Measurements from ENCODE around the gene ISOC2.
"Not testable (repeated sequence)": the region's sequence is repeated elsewhere in the genome, so short reads cannot be mapped to it uniquely, and the experiment has no call there.

The ISOC2 gene

GRCh38 chr19:55423225-55424005 lies 38.0 kb downstream of the ISOC2 start:
- Histone ChIP-seq H3K4me1 (ENCODE audit: control insufficient read depth, insufficient read depth, low read length) (no peaks in the 10 kb centered on the region), H3K9ac (ENCODE audit: low read depth, low read length) (no peak overlapping the region), H3K4me3 (ENCODE audit: low read length) (no peak overlapping the region), H3K4me2 (ENCODE audit: low read length) (no peak overlapping the region), H3K9me3 (replicated peaks; ENCODE audit: low read length) (no peaks in the 10 kb centered on the region), H3K27me3 (ENCODE audit: control insufficient read depth, insufficient read depth, low read length) (peaks cover 39% of the 10 kb centered on the region), H3K36me3 (ENCODE audit: insufficient read depth, low read length) (no peaks in the 10 kb centered on the region)

GRCh38 chr19:55421281-55421680 lies 40.2 kb downstream of the ISOC2 start:
- H3K4me3 ChIP-seq (ENCODE audit: low read length); H3K4me1 ChIP-seq (ENCODE audit: control insufficient read depth, insufficient read depth, low read length); H3K4me2 ChIP-seq (ENCODE audit: low read length): not testable (repeated sequence)

GRCh38 chr19:55419624-55420236 lies 41.7 kb downstream of the ISOC2 start:
- Histone ChIP-seq H3K4me3 (ENCODE audit: low read length) (no peak overlapping the region), H3K36me3 (ENCODE audit: insufficient read depth, low read length) (no peaks in the 10 kb centered on the region), H3K9ac (ENCODE audit: low read depth, low read length) (no peak overlapping the region)

More at GRCh38 chr19:55421281-55421680, 40.2 kb downstream of the ISOC2 start:
- not testable (repeated sequence) for H3K36me3 ChIP-seq (ENCODE audit: insufficient read depth, low read length); H3K9me3 ChIP-seq (replicated peaks; ENCODE audit: low read length); H3K9ac ChIP-seq (ENCODE audit: low read depth, low read length)
- H3K27me3 ChIP-seq (ENCODE audit: control insufficient read depth, insufficient read depth, low read length): peaks cover 37% of the 10 kb centered on the region

DNA sequence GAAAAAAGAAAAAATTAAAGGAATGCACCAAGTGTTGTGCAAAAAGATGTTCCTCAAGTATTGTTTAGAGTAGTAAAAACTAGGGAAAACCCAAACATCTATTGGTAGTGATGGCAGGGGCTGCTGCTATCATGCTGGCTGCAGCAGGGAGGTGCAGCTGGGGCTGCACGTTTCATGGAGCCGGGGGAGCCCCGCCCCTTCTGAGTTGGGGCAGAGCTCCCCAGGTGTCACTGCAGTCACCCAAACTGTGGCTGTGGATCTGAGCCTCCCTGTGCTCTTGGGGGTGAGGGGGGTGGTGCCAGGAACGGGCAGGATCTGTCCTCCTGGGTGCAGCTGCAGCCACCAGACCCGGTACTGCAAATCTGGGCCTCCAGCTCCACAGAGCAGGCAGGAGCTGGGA lies 42.3 kb downstream of the ISOC2 start:
- Histone ChIP-seq H3K27me3 (ENCODE audit: control insufficient read depth, insufficient read depth, low read length) (peaks cover 26% of the 10 kb centered on the region), H3K4me3 (ENCODE audit: low read length) (no peak overlapping the region), H3K4me2 (ENCODE audit: low read length) (no peak overlapping the region), H3K9me3 (replicated peaks; ENCODE audit: low read length) (no peaks in the 10 kb centered on the region), H3K4me1 (ENCODE audit: control insufficient read depth, insufficient read depth, low read length) (no peaks in the 10 kb centered on the region), H3K9ac (ENCODE audit: low read depth, low read length) (no peak overlapping the region), H3K36me3 (ENCODE audit: insufficient read depth, low read length) (no peaks in the 10 kb centered on the region)

More at GRCh38 chr19:55419624-55420236, 41.7 kb downstream of the ISOC2 start:
- H3K9me3 ChIP-seq (replicated peaks; ENCODE audit: low read length): no peaks in the 10 kb centered on the region
- peaks cover 30% of the 10 kb centered on the region for H3K27me3 ChIP-seq (ENCODE audit: control insufficient read depth, insufficient read depth, low read length)
- no peaks in the 10 kb centered on the region for H3K4me1 ChIP-seq (ENCODE audit: control insufficient read depth, insufficient read depth, low read length)
- H3K4me2 ChIP-seq (ENCODE audit: low read length): no peak overlapping the region

DNA sequence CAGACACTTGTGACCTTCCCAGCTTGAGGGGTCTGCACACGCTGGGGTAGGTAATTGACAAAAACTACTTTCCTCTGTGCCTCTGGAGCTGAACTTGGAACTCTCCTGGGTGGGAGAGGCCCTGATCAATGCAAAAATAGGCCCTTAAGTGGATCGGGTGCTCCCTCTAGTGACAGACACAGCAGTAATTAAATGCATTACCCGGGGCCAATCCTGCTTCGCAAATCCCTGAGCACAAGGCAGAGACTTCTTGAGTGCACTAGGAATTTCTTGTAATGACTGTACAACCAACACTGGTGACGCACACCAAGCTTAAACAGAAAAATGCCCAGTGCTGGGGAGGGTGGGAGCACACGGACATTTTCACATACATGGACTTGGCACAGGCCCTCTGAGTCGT lies 43.3 kb downstream of the ISOC2 start:
- H3K9ac ChIP-seq (ENCODE audit: low read depth, low read length): no peak overlapping the region

GRCh38 chr19:55410168-55410567 lies 51.3 kb downstream of the ISOC2 start:
- H3K36me3 ChIP-seq (ENCODE audit: insufficient read depth, low read length): peaks cover 14% of the 10 kb centered on the region
- no peak overlapping the region for H3K9ac ChIP-seq (ENCODE audit: low read depth, low read length)
- no peak overlapping the region for H3K4me2 ChIP-seq (ENCODE audit: low read length)
- peaks cover 21% of the 10 kb centered on the region for H3K4me1 ChIP-seq (ENCODE audit: control insufficient read depth, insufficient read depth, low read length)
- H3K4me3 ChIP-seq (ENCODE audit: low read length): no peak overlapping the region
- H3K27me3 ChIP-seq (ENCODE audit: control insufficient read depth, insufficient read depth, low read length): no peaks in the 10 kb centered on the region
- H3K9me3 ChIP-seq (replicated peaks; ENCODE audit: low read length): no peaks in the 10 kb centered on the region

More for the DNA sequence above, 43.3 kb downstream of the ISOC2 start:
- Histone ChIP-seq H3K4me3 (ENCODE audit: low read length) (no peak overlapping the region), H3K4me1 (ENCODE audit: control insufficient read depth, insufficient read depth, low read length) (no peaks in the 10 kb centered on the region), H3K4me2 (ENCODE audit: low read length) (no peak overlapping the region), H3K9me3 (replicated peaks; ENCODE audit: low read length) (no peaks in the 10 kb centered on the region), H3K27me3 (ENCODE audit: control insufficient read depth, insufficient read depth, low read length) (peaks cover 19% of the 10 kb centered on the region), H3K36me3 (ENCODE audit: insufficient read depth, low read length) (no peaks in the 10 kb centered on the region)

- H3K4me2 ChIP-seq (ENCODE audit: low read length); H3K27me3 ChIP-seq (ENCODE audit: control insufficient read depth, insufficient read depth, low read length); H3K9me3 ChIP-seq (replicated peaks; ENCODE audit: low read length); H3K9ac ChIP-seq (ENCODE audit: low read depth, low read length); H3K4me3 ChIP-seq (ENCODE audit: low read length): not testable (repeated sequence)
- peaks cover 21% of the 10 kb centered on the region for H3K4me1 ChIP-seq (ENCODE audit: control insufficient read depth, insufficient read depth, low read length)
- peaks cover 19% of the 10 kb centered on the region for H3K36me3 ChIP-seq (ENCODE audit: insufficient read depth, low read length)
Observed at GRCh38 chr19:55409179-55409578, 52.3 kb downstream of the ISOC2 start.

DNA sequence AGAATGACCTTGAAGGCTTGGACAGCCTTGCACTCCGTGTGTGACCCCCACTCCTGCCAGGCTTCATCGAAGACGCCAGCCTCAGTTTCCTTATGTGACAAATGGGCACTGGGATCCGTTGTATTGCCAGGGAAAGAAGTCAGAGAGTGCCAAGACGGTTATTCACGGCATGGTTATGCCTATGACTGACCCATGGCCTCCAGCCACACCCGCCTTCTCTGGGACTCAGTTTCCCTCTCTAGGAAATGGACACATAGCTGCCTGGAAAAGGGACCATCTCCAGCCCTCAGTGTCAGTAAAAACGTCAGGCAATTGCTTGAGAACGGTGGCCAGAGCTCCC lies 52.9 kb downstream of the ISOC2 start:
- peak overlapping the region; percentile 67 for H3K9ac ChIP-seq (ENCODE audit: low read depth, low read length)
- H3K4me3 ChIP-seq (ENCODE audit: low read length): peak overlapping the region; percentile 65
- H3K4me1 ChIP-seq (ENCODE audit: control insufficient read depth, insufficient read depth, low read length): peaks cover 21% of the 10 kb centered on the region
- peak overlapping the region; percentile 76 for H3K4me2 ChIP-seq (ENCODE audit: low read length)
- peaks cover 23% of the 10 kb centered on the region for H3K36me3 ChIP-seq (ENCODE audit: insufficient read depth, low read length)
- H3K27me3 ChIP-seq (ENCODE audit: control insufficient read depth, insufficient read depth, low read length): no peaks in the 10 kb centered on the region
- no peaks in the 10 kb centered on the region for H3K9me3 ChIP-seq (replicated peaks; ENCODE audit: low read length)

DNA sequence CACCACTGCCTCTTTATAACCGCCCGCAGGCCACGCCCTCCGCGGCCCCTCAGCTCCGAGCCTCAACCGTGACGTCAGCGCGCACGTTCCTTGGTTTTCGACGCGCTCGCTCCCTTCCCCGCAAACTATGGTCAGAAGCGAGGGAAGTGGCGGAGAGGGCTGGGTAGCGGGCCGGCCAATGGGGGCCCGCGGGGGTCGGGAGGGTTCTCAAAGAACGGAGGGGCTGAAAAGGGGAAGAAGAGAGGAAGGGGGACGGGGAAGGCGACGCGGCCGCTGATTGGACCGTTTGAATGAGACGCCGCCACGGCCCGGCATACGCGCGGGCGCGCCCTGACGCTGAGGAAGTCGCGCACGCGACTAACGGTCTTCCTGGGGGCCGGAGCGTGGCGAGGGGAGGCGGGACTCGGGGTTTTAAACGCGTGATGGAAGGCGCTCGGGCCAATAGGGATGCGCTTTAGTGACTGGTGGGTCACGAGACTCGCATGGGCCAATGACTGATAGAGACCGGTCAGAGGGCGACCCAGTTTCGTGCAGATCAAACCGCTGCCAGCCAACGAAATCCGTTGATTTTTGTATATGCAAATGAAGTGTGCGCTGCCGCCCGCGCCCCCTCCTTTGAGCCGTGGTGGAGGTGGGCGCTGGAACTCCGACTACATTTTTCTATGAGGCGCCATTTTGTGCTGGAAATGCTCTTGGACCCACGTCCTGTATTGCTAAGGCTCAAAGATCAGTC lies 53.5 kb downstream of the ISOC2 start:
- Histone ChIP-seq H3K4me3 (ENCODE audit: low read length) (peak overlapping the region; percentile 94), H3K9ac (ENCODE audit: low read depth, low read length) (peak overlapping the region; percentile 99), H3K4me1 (ENCODE audit: control insufficient read depth, insufficient read depth, low read length) (peaks cover 21% of the 10 kb centered on the region), H3K36me3 (ENCODE audit: insufficient read depth, low read length) (peaks cover 28% of the 10 kb centered on the region), H3K9me3 (replicated peaks; ENCODE audit: low read length) (no peaks in the 10 kb centered on the region), H3K27me3 (ENCODE audit: control insufficient read depth, insufficient read depth, low read length) (no peaks in the 10 kb centered on the region), H3K4me2 (ENCODE audit: low read length) (peak overlapping the region; percentile 80)

- Histone ChIP-seq H3K4me3 (ENCODE audit: low read length) (peak within 1 kb of the TSS; percentile 94), H3K4me2 (ENCODE audit: low read length) (peak within 1 kb of the TSS; percentile 80), H3K36me3 (ENCODE audit: insufficient read depth, low read length) (peaks cover 33% of the 10 kb centered on the region), H3K9ac (ENCODE audit: low read depth, low read length) (peak within 1 kb of the TSS; percentile 99), H3K4me1 (ENCODE audit: control insufficient read depth, insufficient read depth, low read length) (peaks cover 21% of the 10 kb centered on the region)
- H3K9me3 ChIP-seq (replicated peaks; ENCODE audit: low read length); H3K27me3 ChIP-seq (ENCODE audit: control insufficient read depth, insufficient read depth, low read length): not testable (repeated sequence)
Observed at GRCh38 chr19:55407550-55407799, 54.0 kb downstream of the ISOC2 start, which contains the start of gene UBE2S. UBE2S (minus strand) TSS chr19:55407788; CDS start chr19:55407589, 199 bp downstream.

DNA sequence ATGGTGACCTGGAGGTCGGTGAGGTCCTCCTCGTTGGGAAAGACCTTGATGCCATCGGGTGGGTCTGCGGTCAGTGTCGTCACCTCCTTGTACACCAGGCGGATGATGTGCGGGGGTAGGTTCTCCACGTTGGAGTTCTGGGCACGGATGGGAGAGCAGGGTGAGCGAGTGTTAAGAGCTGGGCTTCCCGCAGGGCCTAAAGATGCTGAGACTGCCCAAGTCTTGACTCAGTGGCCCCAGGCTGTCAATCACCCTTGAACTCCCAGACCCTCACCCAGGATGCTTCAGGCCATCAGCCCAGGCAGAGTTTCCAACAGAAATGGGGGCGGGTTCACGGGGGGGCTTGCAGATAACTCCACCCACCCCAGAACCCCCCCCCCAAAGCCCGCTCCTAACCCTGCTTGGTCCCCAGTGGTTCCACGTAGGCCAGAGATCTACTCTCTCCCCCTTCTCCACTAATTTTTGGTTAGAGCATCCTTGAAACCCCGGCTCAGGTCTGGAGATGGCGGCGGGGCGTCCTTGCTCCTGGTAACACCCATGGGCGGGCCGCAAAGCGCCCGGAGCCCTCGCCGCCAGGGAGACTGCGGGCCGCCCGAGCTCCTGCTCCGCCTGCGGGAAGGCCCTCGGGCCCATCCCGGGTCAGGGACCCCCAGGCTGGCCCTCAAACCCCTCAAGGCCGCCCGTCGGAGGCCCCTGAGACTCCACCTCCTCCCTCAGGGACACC lies 54.5 kb downstream of the ISOC2 start:
- Histone ChIP-seq H3K4me2 (ENCODE audit: low read length) (peak overlapping the region; percentile 80), H3K9me3 (replicated peaks; ENCODE audit: low read length) (no peaks in the 10 kb centered on the region), H3K4me1 (ENCODE audit: control insufficient read depth, insufficient read depth, low read length) (peaks cover 21% of the 10 kb centered on the region), H3K4me3 (ENCODE audit: low read length) (peak overlapping the region; percentile 94), H3K9ac (ENCODE audit: low read depth, low read length) (peak overlapping the region; percentile 99), H3K27me3 (ENCODE audit: control insufficient read depth, insufficient read depth, low read length) (no peaks in the 10 kb centered on the region), H3K36me3 (ENCODE audit: insufficient read depth, low read length) (peaks cover 38% of the 10 kb centered on the region)

Data from skeletal muscle satellite cell (primary cell).